NCI-H1105 treated with DMSO at 0.1 percent for 48 hours (cell line): ENCODE results near the gene INPP5D.
"Not testable (repeated sequence)": the region's sequence is repeated elsewhere in the genome, so short reads cannot be mapped to it uniquely, and the experiment has no call there.

Source experiments
- DNase-seq: peaks from one replicate; lab custom pipeline; 2025; lab: John Stamatoyannopoulos, UW

The INPP5D gene

GRCh38 chr2:233059797-233060500, at the start of gene INPP5D:
TSS of gene INPP5D (plus strand) at chr2:233060342. CDS start at chr2:233060479, 137 bp downstream.
- DNase-seq: no peak

GRCh38 chr2:233010569-233011267, 49.4 kb upstream of the INPP5D start:
- DNase-seq: no peak

- no peak for DNase-seq
Measured at GRCh38 chr2:233011268-233011650, 48.9 kb upstream of the INPP5D start.

GRCh38 chr2:233011702-233012131, 48.4 kb upstream of the INPP5D start:
- DNase-seq: no peak

GRCh38 chr2:233012301-233012971, 47.7 kb upstream of the INPP5D start:
- no peak for DNase-seq

DNA sequence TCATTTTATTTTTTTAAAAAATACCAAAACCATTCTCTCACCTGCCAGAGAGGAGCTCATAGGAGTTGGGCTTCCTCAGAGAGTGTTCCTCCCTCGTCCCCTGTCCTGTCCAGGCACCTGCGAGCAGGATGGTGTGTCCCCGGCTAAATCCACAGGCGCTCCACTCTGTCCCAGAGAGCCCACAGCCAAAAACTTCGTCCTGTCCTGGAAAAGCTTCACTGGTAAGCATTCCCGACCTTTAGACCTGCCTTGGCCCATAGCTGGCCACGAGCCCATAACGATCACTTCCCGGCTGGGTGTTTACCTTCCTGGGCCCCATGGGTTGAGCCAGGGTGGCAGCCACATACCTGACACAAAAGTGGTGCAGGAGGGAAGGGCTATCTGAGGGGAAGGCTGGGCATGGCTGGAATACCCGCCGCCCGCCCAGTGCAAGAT, 47.1 kb upstream of the INPP5D start, which contains the start of gene NGEF:
TSS of gene NGEF (minus strand) at position 230 of the 435 bp plus-strand sequence. CDS start 38,366 bp downstream, outside the sequence.
- no peak for DNase-seq

- DNase-seq: no peak
Measured at GRCh38 chr2:233013650-233014049, 46.5 kb upstream of the INPP5D start.

DNA sequence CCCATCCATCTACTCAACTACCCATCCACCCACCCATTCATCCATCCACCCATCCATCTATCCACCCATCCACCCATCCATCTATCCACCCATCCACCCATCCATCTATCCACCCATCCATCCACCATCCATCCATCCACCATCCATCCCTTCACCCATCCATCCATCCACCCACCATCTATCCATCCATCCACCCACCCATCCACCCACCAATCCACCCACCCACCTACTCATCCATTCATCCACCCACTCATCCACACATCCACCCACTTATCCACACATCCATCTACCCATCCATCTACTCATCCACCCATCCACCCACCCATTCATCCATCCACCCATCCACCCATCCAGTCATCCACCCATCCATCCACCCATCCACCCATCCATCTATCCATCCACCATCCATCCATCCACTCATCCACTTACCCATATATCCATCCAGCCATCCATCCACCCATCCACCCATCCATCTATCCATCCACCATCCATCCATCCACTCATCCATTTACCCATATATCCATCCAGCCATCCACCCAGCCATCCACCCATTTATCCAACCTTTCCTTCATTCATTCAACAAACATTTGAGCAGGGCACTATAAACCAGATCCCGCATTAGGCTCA, 45.0 kb upstream of the INPP5D start:
- DNase-seq: no peak

DNA sequence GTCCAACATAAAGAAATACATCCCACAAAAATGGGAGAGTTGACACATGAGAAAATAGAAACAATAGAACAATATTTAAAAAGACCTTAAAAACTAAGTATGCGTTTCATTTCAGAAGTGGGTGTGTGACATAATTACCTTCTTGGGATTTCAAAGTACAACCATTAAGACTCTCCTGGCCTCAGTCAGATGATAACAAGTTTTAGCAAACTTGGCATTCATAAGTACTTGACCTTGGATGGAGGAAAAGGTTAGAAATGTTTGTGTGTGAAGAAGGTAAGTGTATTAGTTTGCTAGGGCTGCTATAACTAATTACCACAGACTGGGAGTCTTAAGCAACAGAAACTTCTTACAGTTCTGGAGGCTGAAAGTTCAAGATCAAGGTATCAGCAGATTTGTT, 42.2 kb upstream of the INPP5D start:
- no peak for DNase-seq

DNA sequence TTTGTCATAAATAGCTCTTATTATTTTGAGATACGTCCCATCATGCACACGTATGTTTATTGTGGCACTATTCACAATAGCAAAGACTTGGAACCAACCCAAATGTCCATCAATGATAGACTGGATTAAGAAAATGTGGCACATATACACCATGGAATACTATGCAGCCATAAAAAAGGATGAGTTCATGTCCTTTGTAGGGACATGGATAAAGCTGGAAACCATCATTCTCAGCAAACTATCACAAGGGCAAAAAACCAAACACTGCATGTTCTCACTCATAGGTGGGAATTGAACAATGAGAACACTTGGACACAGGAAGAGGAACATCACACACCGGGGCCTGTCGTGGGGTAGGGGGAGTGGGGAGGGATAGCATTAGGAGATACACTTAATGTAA, 40.5 kb upstream of the INPP5D start:
- not testable (repeated sequence) for DNase-seq

- no peak for DNase-seq
Measured at GRCh38 chr2:233020454-233020853, 39.7 kb upstream of the INPP5D start.

DNA sequence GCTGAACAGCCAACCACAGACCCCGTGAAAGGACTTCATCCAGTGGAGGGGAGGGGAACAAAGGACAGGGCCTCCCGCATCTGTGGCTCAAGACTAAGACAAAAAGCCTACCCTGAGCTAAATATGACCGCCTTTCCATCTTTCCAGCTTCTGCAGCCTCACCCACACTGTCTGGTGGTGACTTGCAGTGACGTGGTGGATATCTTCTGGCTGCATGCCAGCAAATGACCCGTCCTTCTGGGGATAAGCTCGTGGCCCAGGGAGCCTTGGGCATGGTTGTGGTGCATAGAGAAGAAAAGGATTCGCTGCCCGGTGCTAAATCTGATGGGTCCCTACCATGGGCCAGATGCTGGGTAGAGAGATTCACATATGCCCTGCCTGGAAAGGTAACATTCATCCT, 38.4 kb upstream of the INPP5D start:
- DNase-seq: no peak

DNA sequence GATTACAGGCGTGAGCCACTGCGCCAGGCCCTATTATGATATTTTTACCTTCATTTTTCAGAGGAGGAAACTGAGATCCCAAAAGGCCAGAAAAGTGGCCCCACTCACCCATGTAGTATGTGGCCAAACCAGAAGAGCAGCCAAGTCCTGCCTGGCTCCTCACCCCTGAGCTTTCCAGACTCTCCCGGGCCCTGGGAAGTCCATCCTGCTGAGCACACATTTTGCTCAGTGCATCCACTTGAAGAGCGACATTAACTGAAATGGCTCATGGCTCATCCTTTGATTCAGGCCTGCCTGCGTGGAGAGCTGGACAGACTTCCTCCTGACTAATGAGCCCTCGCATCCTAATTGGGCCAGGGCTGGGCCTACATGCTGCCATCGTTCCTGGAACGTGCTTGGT, 37.6 kb upstream of the INPP5D start:
- no peak for DNase-seq

DNA sequence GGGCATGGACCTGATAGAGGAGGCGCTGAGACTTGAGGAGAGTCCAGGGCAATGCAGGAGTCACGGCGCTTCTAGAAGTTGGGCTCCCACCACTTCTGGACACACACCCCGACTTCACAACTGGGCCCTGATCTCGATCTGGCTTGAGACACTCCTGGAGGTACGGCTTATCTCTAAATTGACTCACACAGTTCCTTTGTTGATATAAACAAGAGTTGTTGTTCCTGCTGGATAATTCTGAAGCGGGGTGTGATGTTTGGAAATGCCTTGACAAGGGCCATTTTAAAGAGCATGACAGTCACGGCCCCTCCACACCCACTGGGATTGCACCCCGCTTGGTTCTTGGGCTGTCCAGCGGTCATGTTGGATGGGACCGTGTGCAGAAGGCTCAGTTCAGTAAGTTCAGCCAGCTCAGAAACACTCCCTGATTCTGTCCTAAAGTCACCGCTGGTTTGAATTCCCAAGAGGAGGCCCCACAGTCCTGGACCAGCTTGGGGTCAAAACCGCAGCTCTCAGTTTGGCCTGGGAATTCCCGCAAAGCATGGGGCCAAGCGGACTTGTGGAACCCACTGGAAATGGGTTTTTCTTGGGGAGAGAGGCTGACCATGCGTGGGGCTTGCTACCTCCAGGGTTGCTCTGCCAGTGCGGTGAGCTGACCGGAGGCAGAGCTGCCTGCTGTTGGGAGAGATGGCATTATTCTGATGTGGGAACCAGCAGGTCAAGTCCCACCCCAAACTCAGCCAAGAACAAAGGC, 37.0 kb upstream of the INPP5D start:
- DNase-seq: no peak

GRCh38 chr2:233023761-233024410, 36.3 kb upstream of the INPP5D start:
- no peak for DNase-seq

DNA sequence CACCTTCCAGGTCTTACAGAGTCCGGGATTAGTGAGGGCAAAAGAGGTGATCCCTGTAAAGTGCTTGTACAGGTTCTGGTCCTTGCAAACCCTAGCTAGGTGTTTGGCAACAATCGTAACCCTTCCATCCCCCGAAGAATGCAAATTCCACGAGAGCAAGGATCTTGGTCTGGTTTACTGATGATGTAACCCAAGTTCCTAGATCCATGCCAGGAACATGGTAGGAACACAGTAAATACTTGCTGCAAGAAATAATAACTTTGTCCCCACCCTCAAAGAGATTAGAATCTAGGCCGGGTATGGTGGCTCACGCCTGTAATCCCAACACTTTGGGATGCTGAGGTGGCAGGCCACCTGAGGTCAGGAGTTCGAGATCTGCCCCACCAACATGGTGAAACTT, 34.4 kb upstream of the INPP5D start:
- DNase-seq: no peak

- DNase-seq: no peak
Measured at GRCh38 chr2:233026198-233026813, 33.8 kb upstream of the INPP5D start.

DNA sequence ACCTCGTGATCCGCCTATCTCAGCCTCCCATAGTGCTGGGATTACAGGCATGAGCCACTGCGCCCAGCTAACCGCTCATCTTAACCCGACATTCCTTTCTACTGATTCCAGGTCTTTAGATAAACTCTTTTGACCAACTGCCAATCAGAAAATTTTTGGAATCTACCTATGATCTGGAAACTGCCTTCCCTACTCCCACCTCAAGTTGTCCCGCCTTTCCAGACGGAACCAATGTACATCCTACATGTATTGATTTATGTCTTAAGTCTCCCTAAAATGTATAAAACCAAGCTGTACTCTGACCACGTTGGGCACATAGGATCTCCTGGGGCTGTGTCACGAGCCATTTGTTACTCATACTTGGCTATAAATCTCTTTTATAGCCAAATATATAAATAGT, 30.8 kb upstream of the INPP5D start:
- no peak for DNase-seq

DNA sequence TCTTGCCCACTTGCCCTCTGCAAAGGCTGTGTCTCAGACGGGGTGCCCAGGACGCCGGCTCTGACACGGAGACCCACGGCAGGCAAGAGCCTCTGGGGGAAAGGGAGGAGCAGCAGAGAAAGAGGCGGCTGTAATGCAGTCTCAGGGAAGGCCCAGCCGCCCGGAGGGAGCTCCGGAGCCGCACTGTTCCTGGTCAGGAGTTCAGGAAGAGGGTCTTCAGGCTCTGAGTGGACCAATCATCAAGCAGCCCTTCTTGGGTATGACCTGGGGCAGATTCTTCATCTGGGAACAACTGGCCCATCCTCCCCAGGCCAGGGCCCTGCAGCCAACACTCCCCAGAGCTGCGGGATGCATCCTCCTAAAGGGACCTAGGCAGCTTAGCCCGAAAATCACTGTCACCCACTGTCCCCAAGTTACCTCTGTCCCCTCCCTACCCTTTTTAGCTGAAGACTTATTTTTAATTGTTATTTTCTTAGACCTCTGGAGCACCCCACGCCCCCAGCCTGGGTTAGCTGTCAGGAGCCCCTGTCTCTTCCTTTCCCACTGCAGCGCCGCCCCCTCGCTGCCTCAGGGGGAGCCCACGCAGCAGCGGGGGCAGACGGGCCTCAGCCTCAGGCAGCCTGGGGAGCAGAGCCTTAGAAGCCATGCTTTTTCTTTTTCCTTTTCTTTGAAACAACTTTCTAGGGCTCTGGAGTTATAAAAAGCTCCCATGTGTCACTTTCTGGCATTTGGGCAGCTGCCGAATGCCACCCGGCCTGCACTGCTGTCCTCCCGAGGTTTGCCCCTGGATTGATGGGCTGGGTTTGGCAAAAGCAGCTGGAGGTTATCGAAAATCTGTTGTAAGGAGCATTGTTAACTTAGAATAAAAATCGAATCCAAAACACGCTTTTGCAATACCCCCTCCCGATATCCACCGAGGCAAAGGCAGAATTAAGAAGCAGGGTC, 28.3 kb upstream of the INPP5D start:
- DNase-seq: no peak
